Glutamatergic neuron (in vitro differentiated cells): ENCODE data around the gene FCHO1. TPM values are rescaled to one million over a fixed set of nuclear protein-coding genes. Genes with fewer than 3 reads are reported as not detected.

Experiments
- DNase-seq: peaks from one replicate; pipeline ENCODE4 v3.0.0; 2022
- H3K27ac Mint-ChIP-seq: one replicate; pipeline ENCODE4 v1.8.0; 2020; ENCODE audit warnings: mild to moderate bottlenecking, mixed read lengths, inconsistent platforms; ENCODE audit not compliant: unreplicated experiment
- H3K27me3 Mint-ChIP-seq: one replicate; pipeline ENCODE4 v1.8.0; 2020; ENCODE audit warnings: mild to moderate bottlenecking, moderate library complexity, mixed read lengths, inconsistent platforms; ENCODE audit not compliant: unreplicated experiment
- H3K36me3 Mint-ChIP-seq: one replicate; pipeline ENCODE4 v1.8.0; 2020; ENCODE audit warnings: mild to moderate bottlenecking, mixed read lengths, inconsistent platforms; ENCODE audit not compliant: unreplicated experiment
- H3K4me1 Mint-ChIP-seq: one replicate; pipeline ENCODE4 v1.8.0; 2020; ENCODE audit warnings: mild to moderate bottlenecking, low read depth, mixed read lengths, inconsistent platforms; ENCODE audit not compliant: unreplicated experiment
- H3K4me3 Mint-ChIP-seq: one replicate; pipeline ENCODE4 v1.8.0; 2020; ENCODE audit warnings: mild to moderate bottlenecking, mixed read lengths, inconsistent platforms; ENCODE audit not compliant: unreplicated experiment
- H3K9me3 Mint-ChIP-seq: one replicate; pipeline ENCODE4 v1.8.0; 2020; ENCODE audit warnings: mild to moderate bottlenecking, moderate library complexity, mixed read lengths, inconsistent platforms; ENCODE audit not compliant: unreplicated experiment
- total RNA-seq: library from RNA; stranded (reverse); fragmentation: NEBNext Ultra II Directional; extraction: Animal tissue kit (Norgen Biotek cat#: 25700); gene quantifications from one replicate; pipeline ENCODE4 v1.2.1, GENCODE V29; 2021; ENCODE audit not compliant: unreplicated experiment
- TF ChIP-seq, protein P1 (sequence below): fragments of 200-600 bp; sonication (generic); IDR thresholded peaks from one replicate; pipeline ENCODE4 v1.5.0; 2021; ENCODE audit not compliant: partially characterized antibody, unreplicated experiment

FCHO1 gene
- total RNA-seq, 1 donor from 2014 or later, result 45.2 TPM

- no peak for DNase-seq
- H3K9me3 Mint-ChIP-seq, result peaks cover 8% of the 10 kb centered on the region
- no peak overlapping the region for H3K4me3 Mint-ChIP-seq
- peaks cover 23% of the 10 kb centered on the region for H3K4me1 Mint-ChIP-seq
- H3K27ac Mint-ChIP-seq, result no peak overlapping the region
- H3K36me3 Mint-ChIP-seq, result no peaks in the 10 kb centered on the region
- TF ChIP-seq, protein P1, sequence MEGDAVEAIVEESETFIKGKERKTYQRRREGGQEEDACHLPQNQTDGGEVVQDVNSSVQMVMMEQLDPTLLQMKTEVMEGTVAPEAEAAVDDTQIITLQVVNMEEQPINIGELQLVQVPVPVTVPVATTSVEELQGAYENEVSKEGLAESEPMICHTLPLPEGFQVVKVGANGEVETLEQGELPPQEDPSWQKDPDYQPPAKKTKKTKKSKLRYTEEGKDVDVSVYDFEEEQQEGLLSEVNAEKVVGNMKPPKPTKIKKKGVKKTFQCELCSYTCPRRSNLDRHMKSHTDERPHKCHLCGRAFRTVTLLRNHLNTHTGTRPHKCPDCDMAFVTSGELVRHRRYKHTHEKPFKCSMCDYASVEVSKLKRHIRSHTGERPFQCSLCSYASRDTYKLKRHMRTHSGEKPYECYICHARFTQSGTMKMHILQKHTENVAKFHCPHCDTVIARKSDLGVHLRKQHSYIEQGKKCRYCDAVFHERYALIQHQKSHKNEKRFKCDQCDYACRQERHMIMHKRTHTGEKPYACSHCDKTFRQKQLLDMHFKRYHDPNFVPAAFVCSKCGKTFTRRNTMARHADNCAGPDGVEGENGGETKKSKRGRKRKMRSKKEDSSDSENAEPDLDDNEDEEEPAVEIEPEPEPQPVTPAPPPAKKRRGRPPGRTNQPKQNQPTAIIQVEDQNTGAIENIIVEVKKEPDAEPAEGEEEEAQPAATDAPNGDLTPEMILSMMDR, result no peak
- H3K27me3 Mint-ChIP-seq, result peaks cover 3% of the 10 kb centered on the region
Observed at GRCh38 chr19:17752865-17753639, 1.8 kb downstream of the FCHO1 start.

- no peaks in the 10 kb centered on the region for H3K36me3 Mint-ChIP-seq
- TF ChIP-seq, protein P1, result no peak
- H3K4me3 Mint-ChIP-seq, result peak overlapping the region; percentile 20
Observed at GRCh38 chr19:17753976-17754375, 2.7 kb downstream of the FCHO1 start.

GRCh38 chr19:17754634-17755442, 3.6 kb downstream of the FCHO1 start:
- peak overlapping the region; percentile 80 for H3K4me3 Mint-ChIP-seq
- peak overlapping the region; percentile 72 for H3K27ac Mint-ChIP-seq
- TF ChIP-seq, protein P1, result peak; percentile 1

More at GRCh38 chr19:17753976-17754375, 2.7 kb downstream of the FCHO1 start:
- H3K27ac Mint-ChIP-seq, result peak overlapping the region; percentile 72
- peaks cover 23% of the 10 kb centered on the region for H3K4me1 Mint-ChIP-seq
- peaks cover 11% of the 10 kb centered on the region for H3K9me3 Mint-ChIP-seq
- peak; percentile 80 for DNase-seq
- peaks cover 3% of the 10 kb centered on the region for H3K27me3 Mint-ChIP-seq

DNA sequence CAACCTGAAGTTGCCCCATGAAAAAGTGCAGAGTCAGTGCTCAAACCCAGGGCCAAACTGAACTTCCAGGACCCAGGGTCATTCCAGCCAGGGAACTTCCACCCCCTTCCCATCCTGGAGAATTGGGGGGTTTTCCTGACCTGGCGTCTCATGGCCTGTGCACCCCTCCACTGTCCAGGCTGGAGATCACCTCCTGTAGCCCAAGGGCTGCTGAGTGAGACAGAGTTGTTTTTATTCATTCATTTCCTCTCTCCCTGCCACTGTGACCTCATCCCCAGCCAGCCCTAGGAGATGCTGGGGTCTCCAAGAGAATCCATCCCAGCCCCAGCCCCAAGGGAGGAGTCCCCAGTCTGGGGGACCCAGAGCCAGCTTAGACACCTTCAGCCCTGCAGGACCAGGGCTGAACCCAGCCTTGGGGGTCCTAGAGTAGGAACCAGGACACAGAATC, 4.2 kb downstream of the FCHO1 start:
- TF ChIP-seq, protein P1, result no peak
- Mint-ChIP-seq H3K4me3 (peak overlapping the region; percentile 80), H3K36me3 (no peaks in the 10 kb centered on the region), H3K9me3 (peaks cover 9% of the 10 kb centered on the region), H3K4me1 (peaks cover 23% of the 10 kb centered on the region), H3K27ac (peak overlapping the region; percentile 80), H3K27me3 (peaks cover 3% of the 10 kb centered on the region)
- no peak for DNase-seq

More at GRCh38 chr19:17754634-17755442, 3.6 kb downstream of the FCHO1 start:
- no peak for DNase-seq
- Mint-ChIP-seq H3K9me3 (peaks cover 10% of the 10 kb centered on the region), H3K36me3 (no peaks in the 10 kb centered on the region), H3K27me3 (peaks cover 3% of the 10 kb centered on the region), H3K4me1 (peaks cover 23% of the 10 kb centered on the region)
